Measurements from ENCODE around the gene GLB1L.
"Not testable (repeated sequence)": the region's sequence is repeated elsewhere in the genome, so short reads cannot be mapped to it uniquely, and the experiment has no call there.

GLB1L gene

DNA sequence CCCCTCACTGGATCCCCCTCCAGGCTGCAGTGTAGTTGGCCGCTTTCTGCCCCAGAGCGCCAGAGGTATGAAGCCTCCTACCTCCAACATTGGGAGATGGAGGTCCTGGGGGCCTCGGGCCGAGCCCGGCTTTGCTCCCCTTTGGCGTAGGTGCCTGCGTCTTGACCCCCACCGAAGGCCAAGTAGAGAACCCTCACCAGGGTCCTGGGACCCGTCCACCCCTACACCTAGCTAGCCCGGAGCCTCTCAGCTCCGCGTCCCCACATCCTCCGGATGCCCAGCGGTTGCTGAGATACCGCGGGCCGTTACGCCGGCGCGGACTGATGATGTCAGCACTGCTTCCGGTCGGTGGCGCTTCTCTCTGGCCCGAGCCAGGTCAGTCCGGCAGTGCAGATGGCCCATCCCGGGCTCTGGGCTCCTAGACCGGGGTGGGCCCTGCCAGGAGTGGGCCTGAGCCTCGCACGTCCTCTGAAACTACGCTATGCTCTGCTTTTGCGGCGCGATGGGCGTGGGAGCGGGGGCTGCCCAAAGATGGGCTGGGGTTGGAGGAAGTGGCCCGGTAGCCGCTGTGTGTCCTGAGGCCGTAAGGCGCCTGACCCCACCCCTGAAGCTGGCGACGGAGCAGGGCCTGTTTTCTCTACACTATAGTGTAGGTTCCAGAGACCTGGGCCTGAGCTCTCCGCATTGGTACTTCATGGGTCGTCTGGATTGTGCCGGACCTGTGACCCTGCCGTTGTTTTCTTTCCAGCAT, at the start of gene GLB1L, which contains the start of gene STK16:
TSS of gene GLB1L (minus strand) at position 297 of the 751 bp plus-strand sequence. CDS start 1,871 bp downstream, outside the sequence.
TSS of gene STK16 (plus strand) at position 332 of the 751 bp plus-strand sequence. CDS start 521 bp downstream, outside the sequence.
- peak within 1 kb of the TSS; percentile 90 for H3K4me3 ChIP-seq (ENCODE audit: low read depth, low read length)
- peak; percentile 84 for DNase-seq (ENCODE audit: low read depth)

DNA sequence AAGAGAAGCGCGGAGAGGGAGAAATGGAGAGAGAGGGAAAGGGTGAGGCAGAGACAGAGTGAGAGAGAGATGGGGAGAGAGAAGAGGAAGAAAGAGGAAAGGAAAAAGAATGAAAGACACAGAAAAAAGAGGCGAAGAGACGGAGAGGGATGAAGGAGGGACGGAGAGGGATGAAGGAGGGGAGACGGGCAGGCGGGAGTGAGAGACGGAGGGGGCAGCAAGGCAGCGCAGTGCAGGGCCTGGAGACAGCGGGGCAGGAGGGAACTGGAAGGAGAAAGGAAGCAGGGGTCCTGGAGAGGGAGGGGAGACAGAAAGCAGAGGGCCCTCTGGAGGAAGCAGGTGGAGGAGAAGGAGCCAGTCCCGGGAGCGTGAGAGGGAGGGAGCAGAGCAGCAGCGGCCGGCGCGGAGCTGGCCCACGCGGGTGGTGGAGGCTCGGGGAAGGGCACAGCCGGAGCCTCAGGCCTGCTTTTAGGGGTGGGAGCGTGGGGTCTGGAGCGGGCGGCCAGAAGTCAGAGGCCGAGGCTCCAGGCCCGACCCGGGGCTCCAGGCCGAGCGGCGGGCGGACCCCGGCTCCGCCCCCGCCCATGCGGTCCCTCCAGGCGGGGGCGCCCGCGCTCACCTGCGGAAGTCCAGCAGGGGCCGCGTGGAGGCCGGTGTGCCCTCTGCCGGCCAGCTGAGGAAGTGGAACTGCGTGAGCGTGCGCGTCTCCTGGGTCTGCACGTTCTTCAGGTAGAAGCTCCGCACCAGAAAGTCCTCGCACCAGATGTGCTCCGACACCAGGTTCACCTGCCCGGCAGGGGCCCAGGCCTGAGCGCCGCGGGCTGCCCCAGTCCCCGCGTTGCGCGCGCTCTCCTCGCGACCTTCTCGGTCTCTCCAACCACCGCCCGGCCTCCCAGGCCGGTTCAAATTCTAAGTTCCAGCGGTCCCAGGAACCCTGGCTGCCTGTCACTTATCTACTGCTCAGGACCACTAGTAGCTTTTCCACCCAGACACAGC, 49.4 kb upstream of the GLB1L start:
- H3K4me3 ChIP-seq (ENCODE audit: low read depth, low read length): peak overlapping the region; percentile 48
- no peak for DNase-seq (ENCODE audit: low read depth)

DNA sequence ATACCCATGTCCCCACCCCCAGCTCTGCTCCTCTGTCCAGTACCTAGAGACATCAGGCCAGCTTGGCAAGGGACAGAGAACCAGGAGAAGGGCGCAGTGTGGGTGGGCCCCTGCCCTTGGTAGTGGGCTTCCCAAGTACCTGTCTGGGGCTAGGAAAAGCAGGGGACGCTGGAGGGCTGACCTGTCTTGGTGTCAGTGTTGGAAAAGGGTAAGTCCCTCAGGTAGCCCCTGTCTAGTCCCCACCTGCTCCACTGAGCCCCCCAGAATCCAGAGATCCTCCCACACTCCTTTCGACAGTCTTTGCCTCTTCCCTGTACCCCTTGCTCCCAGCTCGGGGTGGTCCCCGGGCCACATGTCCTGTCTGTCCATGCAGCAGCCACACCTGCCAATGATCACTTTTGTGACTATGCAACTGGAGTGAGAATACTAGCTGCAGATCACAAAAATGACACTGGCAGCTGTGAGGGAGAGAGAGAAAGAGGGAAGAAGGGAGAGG, 48.5 kb upstream of the GLB1L start:
- H3K4me3 ChIP-seq (ENCODE audit: low read depth, low read length): no peak overlapping the region
- no peak for DNase-seq (ENCODE audit: low read depth)

DNA sequence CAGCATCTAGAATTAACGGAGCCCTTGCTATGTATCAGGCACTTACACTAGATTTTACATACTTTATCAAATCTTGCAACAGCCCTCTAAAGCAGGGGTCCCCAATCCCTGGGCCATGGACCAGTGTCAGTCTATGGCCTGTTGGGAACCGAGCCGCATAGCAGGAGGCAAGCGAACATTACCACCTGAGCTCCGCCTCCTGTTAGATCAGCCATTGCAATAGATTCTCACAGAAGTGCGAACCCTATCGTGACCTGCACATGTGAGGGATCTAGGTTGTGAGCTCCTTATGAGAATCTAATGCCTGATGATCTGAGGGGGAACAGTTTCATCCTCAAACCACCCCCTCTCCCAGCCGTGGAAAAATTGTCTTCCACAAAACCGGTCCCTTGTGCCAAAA, 47.4 kb upstream of the GLB1L start:
- no peak for DNase-seq (ENCODE audit: low read depth)
- no peak overlapping the region for H3K4me3 ChIP-seq (ENCODE audit: low read depth, low read length)

DNA sequence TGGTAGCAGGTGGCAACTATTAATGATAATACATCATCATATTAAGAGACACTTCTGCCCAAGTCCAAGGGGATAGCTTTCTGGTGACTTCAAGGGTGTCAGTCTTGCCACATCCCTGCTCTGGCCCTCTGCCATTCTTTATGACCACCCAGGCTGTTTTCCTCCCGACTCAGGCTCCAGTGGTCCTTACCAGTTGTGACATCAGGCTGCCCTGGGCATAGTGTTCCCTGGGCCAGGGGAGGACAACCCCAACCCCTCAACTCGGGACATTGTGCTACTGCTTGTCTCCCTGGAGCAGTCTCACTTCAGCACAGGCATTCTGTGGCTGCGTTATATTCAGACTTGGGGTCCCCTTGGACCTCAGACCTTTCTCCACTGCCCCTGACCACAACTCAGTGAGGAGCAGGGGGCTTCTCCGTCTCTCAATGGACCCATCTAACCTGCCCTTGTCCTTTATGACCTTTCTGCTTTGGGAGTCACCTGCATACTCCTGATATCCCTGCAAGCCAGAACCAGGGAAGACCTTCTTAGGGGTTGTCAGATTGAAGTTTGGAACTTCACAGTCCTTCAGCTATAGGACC, 46.8 kb upstream of the GLB1L start:
- DNase-seq (ENCODE audit: low read depth): no peak
- H3K4me3 ChIP-seq (ENCODE audit: low read depth, low read length): no peak overlapping the region

DNA sequence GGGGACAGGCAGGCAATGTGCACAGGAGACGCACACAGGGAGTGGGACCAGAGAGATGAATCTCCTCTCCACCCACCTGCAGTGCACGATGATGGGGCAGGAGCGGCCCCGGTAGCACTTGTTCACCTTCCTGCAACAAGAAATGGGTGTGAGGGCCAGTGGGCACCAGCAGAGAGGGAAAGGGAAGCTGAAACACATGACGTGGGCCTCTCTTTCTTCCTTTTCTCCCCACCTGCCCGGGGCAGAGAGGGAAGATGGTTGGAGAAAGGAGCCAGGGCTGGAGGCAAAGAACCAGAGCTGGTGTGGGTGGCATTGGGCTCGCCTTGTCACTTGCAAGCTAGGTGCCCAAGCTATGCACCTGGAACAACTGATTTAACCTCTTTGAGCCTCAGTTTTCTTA, 46.1 kb upstream of the GLB1L start:
- H3K4me3 ChIP-seq (ENCODE audit: low read depth, low read length): no peak overlapping the region
- no peak for DNase-seq (ENCODE audit: low read depth)

DNA sequence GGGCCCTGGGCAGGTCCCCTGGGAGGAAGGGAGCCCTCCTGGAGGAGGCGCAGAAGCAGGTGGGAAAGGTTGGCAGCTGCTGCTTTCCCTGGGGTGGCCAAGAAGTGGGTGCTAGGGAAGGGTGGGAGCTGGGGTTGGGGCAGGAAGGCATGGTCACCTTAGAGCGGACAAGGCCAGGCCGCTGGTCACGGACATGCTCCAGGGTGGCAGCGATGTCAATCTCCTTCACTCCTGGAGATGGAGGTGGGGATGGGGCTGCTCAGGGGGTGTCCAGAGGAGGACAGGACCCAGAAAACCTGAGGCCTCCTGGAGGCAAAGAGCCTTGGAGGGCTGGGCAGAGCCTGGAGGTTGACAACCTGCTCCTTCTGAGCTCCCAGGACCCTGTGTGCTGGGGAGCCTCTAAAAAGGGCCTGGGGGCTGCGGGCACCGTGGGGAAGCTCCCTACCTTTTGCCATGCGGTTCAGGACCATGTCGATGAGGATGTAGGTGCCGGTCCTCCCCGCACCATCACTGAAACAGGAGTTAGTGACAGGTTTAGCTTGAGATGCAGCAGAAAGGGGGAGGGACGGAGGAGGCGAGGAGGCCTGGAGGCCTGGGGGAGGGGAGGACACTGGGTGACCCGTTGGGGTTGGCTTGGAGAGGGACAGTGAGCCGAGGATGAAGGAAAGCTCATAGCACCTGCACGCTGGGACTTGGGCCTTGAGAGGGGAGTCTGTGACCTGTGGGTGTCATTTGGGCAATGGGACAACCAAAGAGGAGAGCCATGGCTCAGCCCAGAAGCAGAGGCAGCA, 45.3 kb upstream of the GLB1L start:
- DNase-seq (ENCODE audit: low read depth): no peak
- no peak overlapping the region for H3K4me3 ChIP-seq (ENCODE audit: low read depth, low read length)

DNA sequence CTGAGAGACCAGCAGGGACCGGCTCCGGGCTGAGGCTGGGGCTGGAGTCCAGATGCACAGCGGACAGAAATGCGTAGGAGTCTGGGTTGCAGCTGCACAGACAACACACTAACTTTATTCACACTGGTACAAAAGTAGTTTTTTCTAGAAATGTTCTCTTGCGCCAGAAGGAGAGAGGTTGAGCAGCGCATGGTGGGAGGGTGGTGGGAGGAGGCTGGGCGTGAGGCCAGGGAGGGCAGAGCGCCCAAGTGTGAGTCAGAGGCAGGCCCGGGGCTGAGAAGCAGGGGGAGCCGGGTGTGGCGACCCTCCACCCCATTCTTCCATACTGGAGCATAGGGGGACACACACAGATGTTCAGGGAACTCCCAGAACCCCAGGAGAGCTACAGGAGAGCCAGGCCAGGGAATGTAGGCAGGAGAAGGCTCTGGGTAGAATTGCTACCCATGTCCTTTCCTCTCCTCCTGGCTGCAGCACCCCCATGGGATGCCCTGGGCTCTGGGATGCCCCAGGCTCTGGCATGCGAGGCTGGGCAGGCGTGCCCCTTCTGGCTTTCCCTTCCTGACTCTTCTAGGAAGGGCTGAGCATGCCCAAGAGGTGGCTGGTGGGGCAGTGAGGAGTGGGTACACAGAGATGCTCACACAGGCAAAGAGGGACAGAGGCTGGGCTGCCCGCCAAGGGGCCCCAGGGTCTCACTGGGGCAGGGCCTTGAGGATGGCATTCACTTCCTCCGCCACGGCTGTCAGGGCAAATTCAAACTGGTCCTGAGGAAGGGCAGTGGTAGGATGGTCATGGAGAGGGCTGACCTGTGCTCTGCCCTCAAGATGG, 44.5 kb upstream of the GLB1L start:
- no peak overlapping the region for H3K4me3 ChIP-seq (ENCODE audit: low read depth, low read length)
- DNase-seq (ENCODE audit: low read depth): peak; percentile 96

DNA sequence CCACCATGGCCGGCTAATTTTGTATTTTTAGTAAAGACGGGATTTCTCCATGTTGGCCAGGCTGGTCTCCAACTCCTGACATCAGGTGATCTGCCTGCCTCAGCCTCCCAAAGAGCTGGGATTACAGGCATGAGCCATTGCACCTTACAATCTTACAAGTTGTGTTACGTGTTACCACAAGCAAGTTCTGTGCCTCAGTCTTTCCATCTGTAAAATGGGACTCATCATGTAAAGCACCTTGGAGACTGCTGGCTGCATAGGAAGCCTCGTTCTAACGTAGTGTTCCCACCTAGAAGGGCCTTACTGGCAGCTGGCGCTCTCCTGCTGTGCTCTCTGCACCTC, 43.9 kb upstream of the GLB1L start:
- no peak overlapping the region for H3K4me3 ChIP-seq (ENCODE audit: low read depth, low read length)

DNA sequence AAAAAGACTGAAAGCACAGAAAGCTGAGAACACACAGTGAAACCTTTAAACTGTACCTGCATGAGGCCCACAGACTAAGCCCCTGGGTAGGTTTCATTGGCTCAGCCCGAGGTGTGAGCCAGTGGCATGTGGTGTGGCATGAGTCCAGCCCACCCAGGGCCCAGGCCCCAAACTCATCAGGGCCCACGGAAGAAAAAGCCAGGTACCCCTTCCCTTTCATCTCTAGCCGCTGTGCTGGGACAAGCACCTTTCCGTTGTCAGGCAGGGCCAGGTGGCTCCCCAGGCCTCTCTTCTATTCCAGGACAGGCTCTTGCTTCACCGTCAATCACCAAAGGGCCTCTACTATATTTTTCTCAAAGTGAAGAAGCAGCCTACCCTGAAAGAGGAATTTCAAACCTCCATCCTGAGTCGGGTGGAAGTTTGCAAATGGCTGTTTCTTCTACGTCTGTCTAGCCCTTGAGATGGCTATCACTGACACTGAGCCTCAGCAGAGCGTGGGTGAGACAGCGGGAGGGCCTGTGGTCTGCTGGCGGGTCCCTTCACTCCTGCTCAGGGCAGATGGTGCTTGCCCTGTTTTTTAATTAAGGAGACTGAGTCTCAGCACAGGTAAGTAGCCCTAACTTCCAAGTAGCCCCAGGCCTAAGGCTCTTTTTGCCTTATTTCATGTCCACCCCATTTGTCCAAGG, 42.5 kb upstream of the GLB1L start:
- no peak for DNase-seq (ENCODE audit: low read depth)
- no peak overlapping the region for H3K4me3 ChIP-seq (ENCODE audit: low read depth, low read length)

More for the DNA sequence above, 43.9 kb upstream of the GLB1L start:
- DNase-seq (ENCODE audit: low read depth): no peak

DNA sequence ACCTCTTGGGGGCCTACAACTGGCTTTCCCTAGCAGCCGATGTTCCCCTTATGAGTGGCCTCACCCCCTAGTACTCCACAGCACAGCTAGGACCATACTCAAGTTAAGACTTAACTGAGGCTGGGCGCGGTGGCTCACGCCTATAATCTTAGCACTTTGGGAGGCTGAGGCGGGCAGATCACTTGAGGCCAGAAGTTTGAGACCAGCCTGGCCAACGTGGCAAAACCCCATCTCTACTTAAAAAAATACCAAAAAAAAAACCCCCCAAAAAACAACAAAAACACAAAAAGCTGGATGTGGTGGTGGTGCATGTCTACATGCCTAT, 41.8 kb upstream of the GLB1L start:
- H3K4me3 ChIP-seq (ENCODE audit: low read depth, low read length); DNase-seq (ENCODE audit: low read depth): not testable (repeated sequence)

DNA sequence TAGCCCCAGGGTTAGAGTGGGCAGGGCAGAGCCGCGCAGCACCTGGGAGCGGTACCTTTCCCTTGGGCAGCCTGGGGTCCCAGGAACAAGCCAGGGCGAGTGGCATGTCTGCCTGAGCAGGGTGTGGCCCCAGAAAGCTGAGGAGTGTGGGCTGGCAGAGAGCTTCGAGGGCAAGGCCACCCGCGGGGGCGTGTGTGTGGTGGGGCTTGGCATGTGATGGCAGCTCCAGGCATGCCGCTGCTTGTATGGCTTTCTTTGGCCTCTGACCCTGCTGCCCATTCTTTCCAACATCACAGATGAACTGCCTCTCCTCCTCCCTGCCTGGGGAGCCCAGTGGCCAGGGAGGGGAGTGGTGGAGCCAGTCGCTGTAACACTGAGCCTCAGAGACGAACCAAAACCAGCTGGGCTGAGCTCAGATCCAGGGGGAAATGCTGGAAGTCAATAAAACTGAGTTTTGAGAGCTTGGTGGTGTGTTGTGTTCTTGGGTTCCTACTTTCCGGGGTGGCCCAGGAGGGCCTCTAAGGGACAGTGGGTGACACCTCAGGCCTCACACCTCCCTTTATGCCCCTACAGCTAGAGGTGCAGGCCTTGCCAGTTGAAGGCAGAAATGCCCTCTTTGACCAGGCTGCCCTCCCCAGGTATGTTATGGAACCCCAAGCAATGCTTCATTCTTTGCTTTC, 41.3 kb upstream of the GLB1L start:
- no peak overlapping the region for H3K4me3 ChIP-seq (ENCODE audit: low read depth, low read length)
- DNase-seq (ENCODE audit: low read depth): no peak

DNA sequence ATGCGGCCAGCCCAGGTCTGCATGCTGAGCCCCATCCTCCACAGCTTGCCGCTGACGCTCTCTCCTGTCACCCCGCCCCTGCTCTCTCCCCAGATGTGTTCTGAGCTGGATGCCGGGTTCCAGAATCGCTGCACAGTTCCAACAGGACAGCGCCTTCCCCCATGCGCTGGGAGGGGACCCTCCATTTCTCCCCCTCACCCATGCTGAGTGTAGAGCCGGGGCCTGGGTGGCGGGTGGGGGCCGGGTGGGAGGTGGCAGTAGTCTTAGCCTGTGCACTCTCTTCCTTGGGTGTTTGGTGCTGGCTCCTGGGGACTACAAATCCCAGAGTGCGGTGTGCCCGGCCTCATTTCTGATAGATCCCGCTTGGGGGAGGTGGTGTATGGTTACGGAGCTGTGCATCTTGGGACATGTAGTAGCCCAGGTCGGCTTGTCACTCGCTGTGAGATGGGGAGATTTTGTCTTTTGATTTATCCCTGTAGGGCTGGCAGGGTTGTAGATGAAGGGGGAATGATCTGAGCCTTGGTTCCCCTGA, 40.7 kb upstream of the GLB1L start:
- H3K4me3 ChIP-seq (ENCODE audit: low read depth, low read length): peak overlapping the region; percentile 13
- DNase-seq (ENCODE audit: low read depth): peak; percentile 63

DNA sequence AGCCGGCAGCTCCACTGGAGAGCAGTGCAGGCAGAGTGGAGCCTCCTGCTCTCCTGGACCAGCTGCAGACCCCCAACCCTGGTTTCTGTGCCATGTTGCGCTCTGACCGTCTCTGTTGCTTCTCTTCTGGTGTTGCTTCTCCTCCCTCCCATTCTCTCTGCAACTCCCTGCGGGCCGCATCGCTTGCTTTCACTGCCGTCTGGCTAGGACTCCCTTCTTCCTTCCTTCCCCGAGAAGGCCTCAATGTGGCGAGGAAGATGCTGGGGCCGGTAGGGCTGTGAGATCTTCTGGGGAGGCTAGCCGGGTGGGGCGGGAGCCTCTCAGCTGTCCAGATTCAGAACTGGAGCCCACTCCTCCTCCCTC, 40.1 kb upstream of the GLB1L start:
- peak overlapping the region; percentile 13 for H3K4me3 ChIP-seq (ENCODE audit: low read depth, low read length)

DNA sequence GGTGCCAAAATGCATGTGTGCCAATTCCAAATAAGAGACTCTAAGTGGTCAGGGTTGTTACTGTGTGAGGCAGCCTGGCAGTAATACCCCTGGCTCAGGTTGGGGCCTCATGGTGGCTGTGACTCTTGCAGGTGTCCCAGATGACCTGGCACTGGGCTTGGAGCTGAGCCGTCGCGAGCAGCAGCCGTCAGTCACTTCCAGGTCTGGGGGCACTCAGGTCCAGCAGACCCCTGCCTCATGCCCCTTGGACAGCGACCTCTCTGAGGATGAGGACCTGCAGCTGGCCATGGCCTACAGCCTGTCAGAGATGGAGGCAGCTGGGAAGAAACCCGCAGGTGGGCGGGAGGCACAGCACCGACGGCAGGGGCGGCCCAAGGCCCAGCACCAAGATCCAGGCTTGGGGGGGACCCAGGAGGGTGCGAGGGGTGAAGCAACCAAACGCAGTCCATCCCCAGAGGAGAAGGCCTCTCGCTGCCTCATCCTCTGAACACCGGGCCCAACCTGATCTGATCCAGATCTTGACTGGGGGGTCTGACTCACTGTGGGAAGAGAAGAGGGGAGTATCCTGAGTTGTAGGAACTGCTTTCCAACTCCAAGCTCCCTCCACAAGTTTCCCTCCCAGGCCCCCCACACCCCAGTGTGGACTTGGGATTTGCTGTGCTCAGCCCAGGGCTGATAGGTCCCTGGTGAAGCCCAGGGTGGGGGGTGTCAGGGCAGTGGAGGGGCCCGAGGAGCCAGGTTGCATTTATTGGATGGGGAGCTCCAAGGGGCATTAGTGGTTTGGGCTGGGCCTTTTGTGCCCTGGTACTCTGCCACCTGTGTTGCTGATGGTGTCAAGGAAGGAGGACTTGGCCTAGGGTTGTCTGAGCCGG, 39.5 kb upstream of the GLB1L start:
- DNase-seq (ENCODE audit: low read depth): no peak
- no peak overlapping the region for H3K4me3 ChIP-seq (ENCODE audit: low read depth, low read length)

More for the DNA sequence above, 40.1 kb upstream of the GLB1L start:
- no peak for DNase-seq (ENCODE audit: low read depth)

DNA sequence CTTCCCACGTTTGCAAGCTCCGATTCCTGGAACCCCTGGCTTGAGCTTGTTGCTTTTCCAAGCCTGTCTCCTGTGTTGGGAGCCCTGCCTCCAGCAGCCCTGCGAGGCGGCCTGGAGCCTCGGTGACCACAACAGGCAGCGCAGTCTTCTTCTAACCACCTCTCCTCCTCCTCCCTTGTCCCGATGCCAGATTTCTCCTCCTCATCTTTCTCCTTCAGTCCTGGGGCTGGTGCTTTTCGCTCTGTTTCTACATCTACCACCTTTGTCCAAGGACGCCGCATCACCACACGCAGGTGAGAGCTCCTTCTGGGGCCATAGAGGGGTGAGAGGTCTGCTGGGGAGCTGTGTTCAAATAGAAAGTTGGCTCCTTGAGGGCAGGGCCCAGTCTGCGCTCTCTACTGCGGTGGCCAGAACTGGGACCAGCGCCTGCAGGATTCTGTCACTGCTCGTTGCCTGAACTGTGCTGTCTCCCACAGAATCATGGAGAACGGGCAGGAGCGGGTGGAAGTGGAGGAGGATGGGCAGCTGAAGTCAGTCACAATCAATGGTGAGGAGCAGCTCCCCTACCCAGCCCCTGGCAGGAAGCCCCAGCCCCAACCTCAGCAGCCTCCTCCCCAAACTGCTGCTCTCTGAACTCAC, 37.8 kb upstream of the GLB1L start:
- no peak for DNase-seq (ENCODE audit: low read depth)
- H3K4me3 ChIP-seq (ENCODE audit: low read depth, low read length): no peak overlapping the region
